Ramos (cell line): Measurements from ENCODE around the gene ST6GAL2.

Experiments used
- in situ Hi-C: fragments of 300-500 bp; cut with MboI; formaldehyde crosslinking; loops from one replicate; pipeline ENCODE4 v1.14.3; 2022; ENCODE audit warnings: low sequenced_read_pairs; ENCODE audit not compliant: unreplicated experiment

The ST6GAL2 gene

GRCh38 chr2:106831816-106832569 lies 54.0 kb downstream of the ST6GAL2 start:
- in situ Hi-C loops: no loop called here

GRCh38 chr2:106831241-106831640 lies 54.7 kb downstream of the ST6GAL2 start:
- in situ Hi-C loops: no loop called here

GRCh38 chr2:106830191-106830590 lies 55.8 kb downstream of the ST6GAL2 start:
- in situ Hi-C loops: no loop called here

GRCh38 chr2:106828119-106828518 lies 57.8 kb downstream of the ST6GAL2 start:
- in situ Hi-C loops: no loop called here

GRCh38 chr2:106827158-106827557 lies 58.8 kb downstream of the ST6GAL2 start:
- in situ Hi-C loops: no loop called here

GRCh38 chr2:106825161-106825560 lies 60.8 kb downstream of the ST6GAL2 start:
- in situ Hi-C loops: no loop called here

- in situ Hi-C loops: no loop called here
These were observed 69.0 kb downstream of the ST6GAL2 start for GRCh38 chr2:106816974-106817373.

- in situ Hi-C loops: no loop called here
These were observed 73.1 kb downstream of the ST6GAL2 start for GRCh38 chr2:106812841-106813240.

- in situ Hi-C loops: no loop called here
These were observed 73.6 kb downstream of the ST6GAL2 start for GRCh38 chr2:106812383-106812782.

- in situ Hi-C loops: no loop called here
These were observed 80.3 kb downstream of the ST6GAL2 start for GRCh38 chr2:106805716-106806115.

GRCh38 chr2:106804161-106804560 lies 81.8 kb downstream of the ST6GAL2 start:
- in situ Hi-C loops: no loop called here

- in situ Hi-C loops: no loop called here
These were observed 84.9 kb downstream of the ST6GAL2 start for GRCh38 chr2:106800976-106801655.

GRCh38 chr2:106800180-106800579 lies 85.8 kb downstream of the ST6GAL2 start:
- in situ Hi-C loops: no loop called here

GRCh38 chr2:106798826-106799552 lies 87.0 kb downstream of the ST6GAL2 start:
- in situ Hi-C loops: no loop called here

GRCh38 chr2:106797494-106797893 lies 88.5 kb downstream of the ST6GAL2 start:
- in situ Hi-C loops: no loop called here

GRCh38 chr2:106792671-106793070 lies 93.3 kb downstream of the ST6GAL2 start:
- in situ Hi-C loops: no loop called here

GRCh38 chr2:106789185-106789584 lies 96.8 kb downstream of the ST6GAL2 start:
- in situ Hi-C loops: no loop called here

- in situ Hi-C loops: no loop called here
These were observed 103.3 kb downstream of the ST6GAL2 start for GRCh38 chr2:106782681-106783080.

- in situ Hi-C loops: no loop called here
These were observed 104.8 kb downstream of the ST6GAL2 start for GRCh38 chr2:106781196-106781595.

GRCh38 chr2:106771811-106772210 lies 114.2 kb downstream of the ST6GAL2 start:
- in situ Hi-C loops: no loop called here

GRCh38 chr2:106770986-106771385 lies 115.0 kb downstream of the ST6GAL2 start:
- in situ Hi-C loops: no loop called here
